ENCODE results near the gene SYNC.

The SYNC gene

GRCh38 chr1:32665915-32666314 lies 36.7 kb downstream of the SYNC start:
- Mint-ChIP-seq H3K27ac (no peak overlapping the region), H3K9me3 (no peaks in the 10 kb centered on the region), H3K4me3 (no peak overlapping the region), H3K4me1 (no peaks in the 10 kb centered on the region), H3K27me3 (ENCODE audit: low read depth) (no peaks in the 10 kb centered on the region), H3K36me3 (ENCODE audit: low read depth) (peaks cover 76% of the 10 kb centered on the region)
- TF ChIP-seq, protein P1, sequence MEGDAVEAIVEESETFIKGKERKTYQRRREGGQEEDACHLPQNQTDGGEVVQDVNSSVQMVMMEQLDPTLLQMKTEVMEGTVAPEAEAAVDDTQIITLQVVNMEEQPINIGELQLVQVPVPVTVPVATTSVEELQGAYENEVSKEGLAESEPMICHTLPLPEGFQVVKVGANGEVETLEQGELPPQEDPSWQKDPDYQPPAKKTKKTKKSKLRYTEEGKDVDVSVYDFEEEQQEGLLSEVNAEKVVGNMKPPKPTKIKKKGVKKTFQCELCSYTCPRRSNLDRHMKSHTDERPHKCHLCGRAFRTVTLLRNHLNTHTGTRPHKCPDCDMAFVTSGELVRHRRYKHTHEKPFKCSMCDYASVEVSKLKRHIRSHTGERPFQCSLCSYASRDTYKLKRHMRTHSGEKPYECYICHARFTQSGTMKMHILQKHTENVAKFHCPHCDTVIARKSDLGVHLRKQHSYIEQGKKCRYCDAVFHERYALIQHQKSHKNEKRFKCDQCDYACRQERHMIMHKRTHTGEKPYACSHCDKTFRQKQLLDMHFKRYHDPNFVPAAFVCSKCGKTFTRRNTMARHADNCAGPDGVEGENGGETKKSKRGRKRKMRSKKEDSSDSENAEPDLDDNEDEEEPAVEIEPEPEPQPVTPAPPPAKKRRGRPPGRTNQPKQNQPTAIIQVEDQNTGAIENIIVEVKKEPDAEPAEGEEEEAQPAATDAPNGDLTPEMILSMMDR (IDR thresholded peaks at IDR 0.05; ENCODE audit: unreplicated experiment in 3 of 3), result no peak

GRCh38 chr1:32659581-32659980 lies 43.0 kb downstream of the SYNC start:
- peaks cover 82% of the 10 kb centered on the region for H3K36me3 Mint-ChIP-seq (ENCODE audit: low read depth)
- TF ChIP-seq, protein P1 (IDR thresholded peaks at IDR 0.05; ENCODE audit: unreplicated experiment in 3 of 3), result no peak
- H3K4me3 Mint-ChIP-seq, result no peak overlapping the region
- peaks cover 10% of the 10 kb centered on the region for H3K4me1 Mint-ChIP-seq
- no peak overlapping the region for H3K27ac Mint-ChIP-seq
- no peaks in the 10 kb centered on the region for H3K9me3 Mint-ChIP-seq
- no peaks in the 10 kb centered on the region for H3K27me3 Mint-ChIP-seq (ENCODE audit: low read depth)

DNA sequence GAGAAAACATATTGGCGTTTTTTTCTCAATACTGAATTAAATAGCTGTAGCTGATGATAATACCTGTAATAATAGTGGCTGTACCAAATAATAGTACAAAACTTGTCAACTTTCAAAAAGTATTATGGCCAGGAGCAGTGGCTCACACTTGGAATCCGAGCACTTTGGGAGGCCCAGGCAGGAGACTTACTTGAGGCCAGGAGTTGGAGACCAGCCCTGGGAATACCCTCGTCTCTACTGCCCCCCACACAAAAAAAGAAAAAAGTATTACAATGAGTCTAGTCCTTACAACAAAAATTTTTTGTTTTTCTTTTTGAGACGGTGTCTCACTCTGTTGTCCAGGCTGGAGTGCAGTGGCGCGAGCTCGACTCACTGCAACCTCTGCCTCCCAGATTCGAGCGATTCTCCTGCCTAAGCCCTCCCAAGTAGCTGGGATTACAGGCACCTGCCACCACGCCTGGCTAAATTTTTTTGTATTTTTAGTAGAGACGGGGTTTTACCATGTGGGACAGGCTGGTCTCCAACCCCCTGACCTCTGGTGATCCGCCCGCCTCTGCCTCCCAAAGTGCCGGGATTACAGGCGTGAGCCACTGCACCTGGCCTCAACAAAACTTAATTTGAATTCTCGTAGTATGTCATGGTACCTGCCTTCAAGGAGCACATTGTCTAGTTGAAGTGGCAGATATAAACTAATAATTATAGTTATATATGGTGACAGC lies 50.2 kb downstream of the SYNC start:
- Mint-ChIP-seq H3K4me3 (peak overlapping the region; percentile 93 to 94 (median 94)), H3K36me3 (ENCODE audit: low read depth) (peaks cover 53% of the 10 kb centered on the region), H3K27me3 (ENCODE audit: low read depth) (no peaks in the 10 kb centered on the region), H3K27ac (peak overlapping the region; percentile 100), H3K9me3 (no peaks in the 10 kb centered on the region), H3K4me1 (peaks cover 42% of the 10 kb centered on the region)
- TF ChIP-seq, protein P1 (IDR thresholded peaks at IDR 0.05; ENCODE audit: unreplicated experiment in 3 of 3), result no peak

- peaks cover 45% of the 10 kb centered on the region for H3K36me3 Mint-ChIP-seq (ENCODE audit: low read depth)
Measured at GRCh38 chr1:32651461-32652073, 51.0 kb downstream of the SYNC start.

DNA sequence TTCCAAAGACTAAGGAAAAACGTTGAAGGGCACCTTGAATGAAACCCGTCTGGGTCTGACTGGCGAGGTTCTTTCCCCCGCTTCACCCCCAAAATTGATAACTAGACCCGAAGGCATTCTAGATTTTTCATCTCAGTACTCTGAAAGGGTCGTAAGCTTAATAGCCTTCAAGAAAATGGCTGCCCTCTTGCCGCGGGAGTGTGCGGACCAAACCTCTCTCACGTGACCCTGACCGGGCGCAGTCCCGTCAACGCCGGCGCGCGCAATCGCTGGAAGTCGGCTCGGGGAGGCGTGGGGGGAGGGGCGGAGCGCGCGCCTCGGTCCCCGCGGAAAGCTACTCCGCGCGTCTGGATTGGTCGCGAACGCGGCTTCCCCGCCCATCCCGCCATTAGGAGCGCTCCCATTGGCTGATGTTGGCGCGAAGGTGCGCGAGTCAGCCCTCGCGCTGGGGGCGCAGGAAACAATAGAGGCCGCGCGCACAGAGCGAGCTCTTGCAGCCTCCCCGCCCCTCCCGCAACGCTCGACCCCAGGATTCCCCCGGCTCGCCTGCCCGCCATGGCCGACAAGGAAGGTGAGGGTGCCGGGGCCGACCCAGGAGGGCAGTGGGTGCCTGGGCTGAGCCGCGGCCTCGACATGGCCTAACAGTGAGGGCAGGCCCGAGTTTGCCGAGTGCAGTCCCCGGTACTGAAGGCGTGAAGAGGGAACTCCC lies 51.7 kb downstream of the SYNC start, which contains the start of gene RBBP4:
Gene RBBP4, plus strand, starts transcription at position 457 of the 709 bp plus-strand sequence. Its CDS starts 99 bp downstream, at position 556.
- peaks cover 41% of the 10 kb centered on the region for H3K36me3 Mint-ChIP-seq (ENCODE audit: low read depth)
- H3K27me3 Mint-ChIP-seq (ENCODE audit: low read depth), result no peaks in the 10 kb centered on the region
- H3K27ac Mint-ChIP-seq, result peak within 1 kb of the TSS; percentile 100
- peak within 1 kb of the TSS; percentile 93 to 94 (median 94) for H3K4me3 Mint-ChIP-seq
- no peaks in the 10 kb centered on the region for H3K9me3 Mint-ChIP-seq
- H3K4me1 Mint-ChIP-seq, result peaks cover 41% of the 10 kb centered on the region
- TF ChIP-seq, protein P1 (IDR thresholded peaks at IDR 0.05; ENCODE audit: unreplicated experiment in 3 of 3), result no peak

More at GRCh38 chr1:32651461-32652073, 51.0 kb downstream of the SYNC start:
- TF ChIP-seq, protein P1 (IDR thresholded peaks at IDR 0.05; ENCODE audit: unreplicated experiment in 3 of 3), result no peak
- H3K4me1 Mint-ChIP-seq, result peaks cover 42% of the 10 kb centered on the region
- H3K27ac Mint-ChIP-seq, result peak overlapping the region; percentile 100
- H3K9me3 Mint-ChIP-seq, result no peaks in the 10 kb centered on the region
- H3K27me3 Mint-ChIP-seq (ENCODE audit: low read depth), result no peaks in the 10 kb centered on the region
- peak overlapping the region; percentile 93 to 94 (median 94) for H3K4me3 Mint-ChIP-seq

Data from nephron (organoid).